Sciatic nerve (tissue), 2 donors: Measurements from ENCODE around the gene NFIB. TPM values are rescaled to one million over a fixed set of nuclear protein-coding genes. Genes with fewer than 3 reads are reported as not detected.

Source experiments
- ATAC-seq: fragments of 200-7000 bp; cut with Tn5 transposase; one replicate; pipeline ENCODE4 v1.9.1; 2020; ENCODE audit warnings: mild to moderate bottlenecking, moderate library complexity
- DNase-seq: peaks from one replicate; pipeline ENCODE4 v3.0.0-alpha.2; 2020; ENCODE audit warnings: low spot score
- intact Hi-C: fragments of 100-400 bp; cut with DNase I; formaldehyde crosslinking; loops from one replicate; pipeline ENCODE4 v1.14.2; 2022
- total RNA-seq: library from RNA; stranded (reverse); fragmentation: NEBNext Ultra II Directional; extraction: Animal tissue kit (Norgen Biotek cat#: 25700); gene quantifications from one replicate; pipeline ENCODE4 v1.2.1, GENCODE V29; 2021
- donor health status: DM: no; HTN: no; CAD: no.
- donor health status: DM: no; HTN: no; CAD: no.

The NFIB gene
- total RNA-seq, 1 donor from 2014 or later: 137 TPM

- DNase-seq (no peak), ATAC-seq (no peak)
- intact Hi-C loops: no loop called here
Measured at GRCh38 chr9:14292181-14292739, 21.7 kb downstream of the NFIB start.

- DNase-seq: no peak
- intact Hi-C loops: no loop called here
- no peak for ATAC-seq
Measured at GRCh38 chr9:14289916-14290315, 24.0 kb downstream of the NFIB start.

- no peak for DNase-seq
- intact Hi-C loops: no loop called here
- peak; percentile 48 for ATAC-seq
Measured at GRCh38 chr9:14288433-14288832, 25.5 kb downstream of the NFIB start.

- intact Hi-C loops: no loop called here
- no peak for ATAC-seq
- DNase-seq: no peak
Measured at GRCh38 chr9:14286121-14286520, 27.8 kb downstream of the NFIB start.

GRCh38 chr9:14283276-14283675, 30.7 kb downstream of the NFIB start:
- DNase-seq (no peak), ATAC-seq (peak; percentile 65)
- intact Hi-C loops: no loop called here

GRCh38 chr9:14281876-14282275, 32.1 kb downstream of the NFIB start:
- intact Hi-C loops: no loop called here
- DNase-seq (no peak), ATAC-seq (no peak)

- intact Hi-C loops: no loop called here
- no peak for DNase-seq
- no peak for ATAC-seq
Measured at GRCh38 chr9:14281136-14281795, 32.7 kb downstream of the NFIB start.

- no peak for ATAC-seq
- intact Hi-C loops: no loop called here
Measured at GRCh38 chr9:14279671-14280070, 34.3 kb downstream of the NFIB start.

GRCh38 chr9:14278291-14278721, 35.6 kb downstream of the NFIB start:
- intact Hi-C loops: no loop called here
- peak; percentile 84 for ATAC-seq

More at GRCh38 chr9:14279671-14280070, 34.3 kb downstream of the NFIB start:
- no peak for DNase-seq

GRCh38 chr9:14277761-14278160, 36.2 kb downstream of the NFIB start:
- ATAC-seq: peak; percentile 53
- intact Hi-C loops: no loop called here
- DNase-seq: no peak

More at GRCh38 chr9:14278291-14278721, 35.6 kb downstream of the NFIB start:
- no peak for DNase-seq

- intact Hi-C loops: no loop called here
- DNase-seq (no peak), ATAC-seq (peak; percentile 59)
Measured at GRCh38 chr9:14277244-14277643, 36.7 kb downstream of the NFIB start.

GRCh38 chr9:14275331-14275730, 38.6 kb downstream of the NFIB start:
- intact Hi-C loops: no loop called here
- ATAC-seq: no peak
- no peak for DNase-seq

- DNase-seq (no peak), ATAC-seq (no peak)
- intact Hi-C loops: no loop called here
Measured at GRCh38 chr9:14273696-14274121, 40.2 kb downstream of the NFIB start.

- no peak for DNase-seq
- no peak for ATAC-seq
- intact Hi-C loops: no loop called here
Measured at GRCh38 chr9:14272927-14273528, 40.9 kb downstream of the NFIB start.

GRCh38 chr9:14271093-14271673, 42.8 kb downstream of the NFIB start:
- intact Hi-C loops: no loop called here
- ATAC-seq: peak; percentile 91
- peak; percentile 85 for DNase-seq

- ATAC-seq: peak; percentile 53
- intact Hi-C loops: no loop called here
Measured at GRCh38 chr9:14270358-14271092, 43.4 kb downstream of the NFIB start.

GRCh38 chr9:14269916-14270315, 44.0 kb downstream of the NFIB start:
- intact Hi-C loops: no loop called here
- DNase-seq: no peak
- ATAC-seq: no peak

More at GRCh38 chr9:14270358-14271092, 43.4 kb downstream of the NFIB start:
- no peak for DNase-seq

GRCh38 chr9:14263707-14264483, 50.0 kb downstream of the NFIB start:
- ATAC-seq (no peak), DNase-seq (no peak)
- intact Hi-C loops: no loop called here

- ATAC-seq (no peak), DNase-seq (no peak)
- intact Hi-C loops: no loop called here
Measured at GRCh38 chr9:14262827-14263226, 51.1 kb downstream of the NFIB start.
